ENCODE data around the gene DSG2.
"Not testable (repeated sequence)": the region's sequence is repeated elsewhere in the genome, so short reads cannot be mapped to it uniquely, and the experiment has no call there.

DSG2 gene

GRCh38 chr18:31504455-31505147 is 6.6 kb downstream of the DSG2 start:
- Histone ChIP-seq H3K9ac (ENCODE audit: low read depth, low read length) (no peak overlapping the region), H3K27me3 (ENCODE audit: control insufficient read depth, insufficient read depth, low read length) (no peaks in the 10 kb centered on the region), H3K9me3 (ENCODE audit: control insufficient read depth, insufficient read depth, low read length) (no peaks in the 10 kb centered on the region), H3K4me1 (ENCODE audit: control insufficient read depth, insufficient read depth, low read length) (peaks cover 8% of the 10 kb centered on the region), H3K36me3 (ENCODE audit: control insufficient read depth, insufficient read depth, low read length) (no peaks in the 10 kb centered on the region), H3K4me3 (ENCODE audit: low read depth, low read length) (no peak overlapping the region)

- no peak overlapping the region for H3K4me3 ChIP-seq (ENCODE audit: low read depth, low read length)
- no peaks in the 10 kb centered on the region for H3K9me3 ChIP-seq (ENCODE audit: control insufficient read depth, insufficient read depth, low read length)
- H3K36me3 ChIP-seq (ENCODE audit: control insufficient read depth, insufficient read depth, low read length), result no peaks in the 10 kb centered on the region
- no peak overlapping the region for H3K9ac ChIP-seq (ENCODE audit: low read depth, low read length)
- peaks cover 6% of the 10 kb centered on the region for H3K4me1 ChIP-seq (ENCODE audit: control insufficient read depth, insufficient read depth, low read length)
- H3K27me3 ChIP-seq (ENCODE audit: control insufficient read depth, insufficient read depth, low read length), result no peaks in the 10 kb centered on the region
Measured at GRCh38 chr18:31505156-31505555, 7.2 kb downstream of the DSG2 start.

- Histone ChIP-seq H3K4me3 (ENCODE audit: low read depth, low read length) (no peak overlapping the region), H3K9ac (ENCODE audit: low read depth, low read length) (no peak overlapping the region), H3K27me3 (ENCODE audit: control insufficient read depth, insufficient read depth, low read length) (no peaks in the 10 kb centered on the region), H3K36me3 (ENCODE audit: control insufficient read depth, insufficient read depth, low read length) (no peaks in the 10 kb centered on the region), H3K9me3 (ENCODE audit: control insufficient read depth, insufficient read depth, low read length) (no peaks in the 10 kb centered on the region), H3K4me1 (ENCODE audit: control insufficient read depth, insufficient read depth, low read length) (peaks cover 4% of the 10 kb centered on the region)
Measured at GRCh38 chr18:31506024-31506742, 8.2 kb downstream of the DSG2 start.

GRCh38 chr18:31507124-31507523 is 9.1 kb downstream of the DSG2 start:
- H3K36me3 ChIP-seq (ENCODE audit: control insufficient read depth, insufficient read depth, low read length); H3K4me3 ChIP-seq (ENCODE audit: low read depth, low read length); H3K4me1 ChIP-seq (ENCODE audit: control insufficient read depth, insufficient read depth, low read length); H3K27me3 ChIP-seq (ENCODE audit: control insufficient read depth, insufficient read depth, low read length); H3K9ac ChIP-seq (ENCODE audit: low read depth, low read length); H3K9me3 ChIP-seq (ENCODE audit: control insufficient read depth, insufficient read depth, low read length): not testable (repeated sequence)

- Histone ChIP-seq H3K27me3 (ENCODE audit: control insufficient read depth, insufficient read depth, low read length) (no peaks in the 10 kb centered on the region), H3K9ac (ENCODE audit: low read depth, low read length) (no peak overlapping the region)
Measured at GRCh38 chr18:31508781-31509180, 10.8 kb downstream of the DSG2 start.

GRCh38 chr18:31509571-31509970 is 11.6 kb downstream of the DSG2 start:
- Histone ChIP-seq H3K27me3 (ENCODE audit: control insufficient read depth, insufficient read depth, low read length) (no peaks in the 10 kb centered on the region), H3K4me1 (ENCODE audit: control insufficient read depth, insufficient read depth, low read length) (peaks cover 13% of the 10 kb centered on the region), H3K9ac (ENCODE audit: low read depth, low read length) (no peak overlapping the region), H3K36me3 (ENCODE audit: control insufficient read depth, insufficient read depth, low read length) (no peaks in the 10 kb centered on the region), H3K4me3 (ENCODE audit: low read depth, low read length) (no peak overlapping the region), H3K9me3 (ENCODE audit: control insufficient read depth, insufficient read depth, low read length) (no peaks in the 10 kb centered on the region)

More at GRCh38 chr18:31508781-31509180, 10.8 kb downstream of the DSG2 start:
- H3K4me1 ChIP-seq (ENCODE audit: control insufficient read depth, insufficient read depth, low read length), result peaks cover 13% of the 10 kb centered on the region
- no peak overlapping the region for H3K4me3 ChIP-seq (ENCODE audit: low read depth, low read length)
- H3K9me3 ChIP-seq (ENCODE audit: control insufficient read depth, insufficient read depth, low read length), result no peaks in the 10 kb centered on the region
- no peaks in the 10 kb centered on the region for H3K36me3 ChIP-seq (ENCODE audit: control insufficient read depth, insufficient read depth, low read length)

- peaks cover 13% of the 10 kb centered on the region for H3K4me1 ChIP-seq (ENCODE audit: control insufficient read depth, insufficient read depth, low read length)
- no peaks in the 10 kb centered on the region for H3K36me3 ChIP-seq (ENCODE audit: control insufficient read depth, insufficient read depth, low read length)
- no peaks in the 10 kb centered on the region for H3K27me3 ChIP-seq (ENCODE audit: control insufficient read depth, insufficient read depth, low read length)
- no peaks in the 10 kb centered on the region for H3K9me3 ChIP-seq (ENCODE audit: control insufficient read depth, insufficient read depth, low read length)
- no peak overlapping the region for H3K9ac ChIP-seq (ENCODE audit: low read depth, low read length)
- H3K4me3 ChIP-seq (ENCODE audit: low read depth, low read length), result no peak overlapping the region
Measured at GRCh38 chr18:31510319-31510718, 12.3 kb downstream of the DSG2 start.

GRCh38 chr18:31511098-31511497 is 13.1 kb downstream of the DSG2 start:
- H3K4me1 ChIP-seq (ENCODE audit: control insufficient read depth, insufficient read depth, low read length), result peaks cover 13% of the 10 kb centered on the region
- H3K4me3 ChIP-seq (ENCODE audit: low read depth, low read length), result no peak overlapping the region
- no peaks in the 10 kb centered on the region for H3K27me3 ChIP-seq (ENCODE audit: control insufficient read depth, insufficient read depth, low read length)
- H3K9ac ChIP-seq (ENCODE audit: low read depth, low read length), result no peak overlapping the region
- H3K36me3 ChIP-seq (ENCODE audit: control insufficient read depth, insufficient read depth, low read length), result no peaks in the 10 kb centered on the region
- no peaks in the 10 kb centered on the region for H3K9me3 ChIP-seq (ENCODE audit: control insufficient read depth, insufficient read depth, low read length)

- Histone ChIP-seq H3K9ac (ENCODE audit: low read depth, low read length) (no peak overlapping the region), H3K4me1 (ENCODE audit: control insufficient read depth, insufficient read depth, low read length) (peaks cover 17% of the 10 kb centered on the region), H3K36me3 (ENCODE audit: control insufficient read depth, insufficient read depth, low read length) (no peaks in the 10 kb centered on the region), H3K9me3 (ENCODE audit: control insufficient read depth, insufficient read depth, low read length) (no peaks in the 10 kb centered on the region), H3K27me3 (ENCODE audit: control insufficient read depth, insufficient read depth, low read length) (no peaks in the 10 kb centered on the region), H3K4me3 (ENCODE audit: low read depth, low read length) (no peak overlapping the region)
Measured at GRCh38 chr18:31512203-31512764, 14.3 kb downstream of the DSG2 start.

- peaks cover 17% of the 10 kb centered on the region for H3K4me1 ChIP-seq (ENCODE audit: control insufficient read depth, insufficient read depth, low read length)
- no peak overlapping the region for H3K9ac ChIP-seq (ENCODE audit: low read depth, low read length)
Measured at GRCh38 chr18:31513189-31513935, 15.4 kb downstream of the DSG2 start.

GRCh38 chr18:31516437-31516836 is 18.5 kb downstream of the DSG2 start:
- Histone ChIP-seq H3K4me3 (ENCODE audit: low read depth, low read length) (no peak overlapping the region), H3K27me3 (ENCODE audit: control insufficient read depth, insufficient read depth, low read length) (no peaks in the 10 kb centered on the region), H3K4me1 (ENCODE audit: control insufficient read depth, insufficient read depth, low read length) (peaks cover 17% of the 10 kb centered on the region), H3K36me3 (ENCODE audit: control insufficient read depth, insufficient read depth, low read length) (no peaks in the 10 kb centered on the region), H3K9me3 (ENCODE audit: control insufficient read depth, insufficient read depth, low read length) (no peaks in the 10 kb centered on the region), H3K9ac (ENCODE audit: low read depth, low read length) (no peak overlapping the region)

More at GRCh38 chr18:31513189-31513935, 15.4 kb downstream of the DSG2 start:
- H3K36me3 ChIP-seq (ENCODE audit: control insufficient read depth, insufficient read depth, low read length), result no peaks in the 10 kb centered on the region
- H3K4me3 ChIP-seq (ENCODE audit: low read depth, low read length), result no peak overlapping the region
- H3K27me3 ChIP-seq (ENCODE audit: control insufficient read depth, insufficient read depth, low read length), result no peaks in the 10 kb centered on the region
- no peaks in the 10 kb centered on the region for H3K9me3 ChIP-seq (ENCODE audit: control insufficient read depth, insufficient read depth, low read length)
